Measurements from ENCODE around the gene SERPINB5.

The SERPINB5 gene

DNA sequence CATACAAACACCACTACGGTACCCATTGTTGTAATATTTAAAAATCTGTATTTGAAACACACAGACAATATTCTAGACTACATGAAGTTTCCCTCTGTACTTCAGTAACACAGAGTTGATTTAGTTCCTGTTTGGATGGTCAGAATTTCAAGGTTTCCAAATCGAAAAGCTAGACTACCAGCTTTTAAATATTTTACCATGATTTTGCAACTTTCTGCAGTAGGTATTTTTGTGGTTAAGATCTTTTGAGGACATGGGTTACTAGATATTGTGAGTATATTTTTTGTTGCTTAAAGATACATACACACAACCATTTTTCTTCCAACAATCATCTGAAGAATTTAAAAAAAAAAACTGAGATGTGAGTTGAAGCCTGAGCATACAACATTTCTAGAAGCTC, 10.9 kb downstream of the SERPINB5 start:
- TF ChIP-seq, protein P1, sequence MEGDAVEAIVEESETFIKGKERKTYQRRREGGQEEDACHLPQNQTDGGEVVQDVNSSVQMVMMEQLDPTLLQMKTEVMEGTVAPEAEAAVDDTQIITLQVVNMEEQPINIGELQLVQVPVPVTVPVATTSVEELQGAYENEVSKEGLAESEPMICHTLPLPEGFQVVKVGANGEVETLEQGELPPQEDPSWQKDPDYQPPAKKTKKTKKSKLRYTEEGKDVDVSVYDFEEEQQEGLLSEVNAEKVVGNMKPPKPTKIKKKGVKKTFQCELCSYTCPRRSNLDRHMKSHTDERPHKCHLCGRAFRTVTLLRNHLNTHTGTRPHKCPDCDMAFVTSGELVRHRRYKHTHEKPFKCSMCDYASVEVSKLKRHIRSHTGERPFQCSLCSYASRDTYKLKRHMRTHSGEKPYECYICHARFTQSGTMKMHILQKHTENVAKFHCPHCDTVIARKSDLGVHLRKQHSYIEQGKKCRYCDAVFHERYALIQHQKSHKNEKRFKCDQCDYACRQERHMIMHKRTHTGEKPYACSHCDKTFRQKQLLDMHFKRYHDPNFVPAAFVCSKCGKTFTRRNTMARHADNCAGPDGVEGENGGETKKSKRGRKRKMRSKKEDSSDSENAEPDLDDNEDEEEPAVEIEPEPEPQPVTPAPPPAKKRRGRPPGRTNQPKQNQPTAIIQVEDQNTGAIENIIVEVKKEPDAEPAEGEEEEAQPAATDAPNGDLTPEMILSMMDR (IDR thresholded peaks at IDR 0.05; ENCODE audit: insufficient read depth, low read length, poor library complexity, severe bottlenecking) = no peak
- TF ChIP-seq EZH2phosphoT487 (conservative IDR thresholded peaks at IDR 0.05; ENCODE audit: low read length) = no peak
- no peaks in the 10 kb centered on the region for H3K9me2 ChIP-seq (replicated peaks; ENCODE audit: insufficient read depth, low read length)
- H3K9me3 ChIP-seq (ENCODE audit: insufficient read depth, low read length) = no peaks in the 10 kb centered on the region
- no peak overlapping the region for H3K4me3 ChIP-seq (ENCODE audit: insufficient read depth, low read length, poor library complexity, severe bottlenecking)
- H2AFZ ChIP-seq (ENCODE audit: low read depth, low read length, severe bottlenecking) = no peak overlapping the region
- H4K20me1 ChIP-seq (ENCODE audit: low read depth, low read length) = no peaks in the 10 kb centered on the region
- no peak overlapping the region for H3K9ac ChIP-seq (ENCODE audit: low read length)
- H3K27me3 ChIP-seq (ENCODE audit: low read length) = 0 out of 2 replicates have a peak, but pooled peaks cover 3% of the 10 kb centered on the region
- H3K27ac ChIP-seq (ENCODE audit: low read depth, low read length) = no peak overlapping the region
- H3K36me3 ChIP-seq (ENCODE audit: low read length) = no peaks in the 10 kb centered on the region
- no peak overlapping the region for H3K4me2 ChIP-seq (ENCODE audit: low read depth, low read length, poor library complexity, severe bottlenecking)
- H3K79me2 ChIP-seq (ENCODE audit: insufficient read depth, low read length) = no peaks in the 10 kb centered on the region
- no peaks in the 10 kb centered on the region for H3F3A ChIP-seq (ENCODE audit: insufficient read depth)

DNA sequence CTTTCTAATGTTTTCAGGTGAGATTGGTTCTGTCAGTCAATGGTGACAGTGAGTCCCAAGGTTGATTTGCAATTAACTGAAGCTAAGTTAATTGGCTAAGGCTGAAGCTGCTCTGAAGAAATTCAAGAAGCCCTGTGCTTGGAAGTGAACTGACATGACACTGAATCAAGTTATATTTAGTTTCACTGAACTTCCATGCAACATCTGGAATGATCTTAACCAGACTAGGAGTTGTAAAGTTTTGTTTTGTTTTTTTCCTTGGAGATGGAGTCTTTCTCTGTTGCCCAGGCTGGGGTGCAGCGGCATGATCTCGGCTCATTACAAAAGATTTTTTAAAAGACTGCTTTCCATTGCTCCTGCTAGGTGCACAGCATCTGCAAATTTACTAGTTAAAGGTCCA, 11.4 kb downstream of the SERPINB5 start:
- 0 out of 2 replicates have a peak, but pooled peaks cover 3% of the 10 kb centered on the region for H3K27me3 ChIP-seq (ENCODE audit: low read length)
- no peaks in the 10 kb centered on the region for H3K36me3 ChIP-seq (ENCODE audit: low read length)
- no peak overlapping the region for H3K9ac ChIP-seq (ENCODE audit: low read length)
- H2AFZ ChIP-seq (ENCODE audit: low read depth, low read length, severe bottlenecking) = no peak overlapping the region
- H3F3A ChIP-seq (ENCODE audit: insufficient read depth) = no peaks in the 10 kb centered on the region
- no peak overlapping the region for H3K4me3 ChIP-seq (ENCODE audit: insufficient read depth, low read length, poor library complexity, severe bottlenecking)
- TF ChIP-seq, protein P1 (IDR thresholded peaks at IDR 0.05; ENCODE audit: insufficient read depth, low read length, poor library complexity, severe bottlenecking) = no peak
- TF ChIP-seq EZH2phosphoT487 (conservative IDR thresholded peaks at IDR 0.05; ENCODE audit: low read length) = no peak
- no peaks in the 10 kb centered on the region for H4K20me1 ChIP-seq (ENCODE audit: low read depth, low read length)
- no peaks in the 10 kb centered on the region for H3K79me2 ChIP-seq (ENCODE audit: insufficient read depth, low read length)
- no peaks in the 10 kb centered on the region for H3K9me3 ChIP-seq (ENCODE audit: insufficient read depth, low read length)
- no peak overlapping the region for H3K4me2 ChIP-seq (ENCODE audit: low read depth, low read length, poor library complexity, severe bottlenecking)
- no peaks in the 10 kb centered on the region for H3K9me2 ChIP-seq (replicated peaks; ENCODE audit: insufficient read depth, low read length)
- H3K27ac ChIP-seq (ENCODE audit: low read depth, low read length) = no peak overlapping the region

DNA sequence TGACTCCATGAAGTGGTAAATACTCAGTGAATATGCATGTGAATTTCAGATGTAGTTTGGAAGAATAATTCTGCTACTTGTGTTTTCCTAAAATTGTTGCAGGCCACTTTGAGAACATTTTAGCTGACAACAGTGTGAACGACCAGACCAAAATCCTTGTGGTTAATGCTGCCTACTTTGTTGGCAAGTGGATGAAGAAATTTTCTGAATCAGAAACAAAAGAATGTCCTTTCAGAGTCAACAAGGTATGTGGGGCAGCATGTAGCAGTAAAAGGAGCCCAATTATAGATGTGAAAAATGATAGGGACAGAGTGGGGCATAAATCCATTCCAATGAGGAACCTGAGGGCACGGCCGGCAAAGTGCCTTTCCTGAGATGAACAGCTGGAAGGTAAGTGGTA, 16.1 kb downstream of the SERPINB5 start:
- H3K9ac ChIP-seq (ENCODE audit: low read length) = no peak overlapping the region
- no peaks in the 10 kb centered on the region for H4K20me1 ChIP-seq (ENCODE audit: low read depth, low read length)
- no peak overlapping the region for H3K4me3 ChIP-seq (ENCODE audit: insufficient read depth, low read length, poor library complexity, severe bottlenecking)
- H3K9me3 ChIP-seq (ENCODE audit: insufficient read depth, low read length) = no peaks in the 10 kb centered on the region
- no peak overlapping the region for H3K4me2 ChIP-seq (ENCODE audit: low read depth, low read length, poor library complexity, severe bottlenecking)
- no peaks in the 10 kb centered on the region for H3K27me3 ChIP-seq (ENCODE audit: low read length)
- H3K9me2 ChIP-seq (replicated peaks; ENCODE audit: insufficient read depth, low read length) = no peaks in the 10 kb centered on the region
- TF ChIP-seq, protein P1 (IDR thresholded peaks at IDR 0.05; ENCODE audit: insufficient read depth, low read length, poor library complexity, severe bottlenecking) = no peak
- TF ChIP-seq EZH2phosphoT487 (conservative IDR thresholded peaks at IDR 0.05; ENCODE audit: low read length) = no peak
- no peaks in the 10 kb centered on the region for H3K36me3 ChIP-seq (ENCODE audit: low read length)
- no peaks in the 10 kb centered on the region for H3K79me2 ChIP-seq (ENCODE audit: insufficient read depth, low read length)
- no peak overlapping the region for H2AFZ ChIP-seq (ENCODE audit: low read depth, low read length, severe bottlenecking)
- H3K27ac ChIP-seq (ENCODE audit: low read depth, low read length) = no peak overlapping the region
- H3F3A ChIP-seq (ENCODE audit: insufficient read depth) = no peaks in the 10 kb centered on the region

Data from SU-DHL-6 (cell line).